Endodermal cell (in vitro differentiated cells): ENCODE results near the gene SDC4. TPM values are rescaled to one million over a fixed set of nuclear protein-coding genes. Genes with fewer than 3 reads are reported as not detected.

Source experiments
- DNase-seq: peaks from one replicate; pipeline ENCODE4 v3.0.0-alpha.2; 2017
- H3K27ac ChIP-seq: 2 replicates; pipeline ENCODE4 v1.5.1; 2013; ENCODE audit warnings: mild to moderate bottlenecking, low read depth, low read length, moderate library complexity
- H3K27me3 ChIP-seq: 2 replicates; pipeline ENCODE4 v1.6.1; 2013; ENCODE audit warnings: mild to moderate bottlenecking, low read length, moderate library complexity; ENCODE audit not compliant: insufficient read depth, control insufficient read depth, poor library complexity, severe bottlenecking
- H3K36me3 ChIP-seq: 2 replicates; pipeline ENCODE4 v1.7.0; 2013; ENCODE audit warnings: mild to moderate bottlenecking, low read length, moderate library complexity; ENCODE audit not compliant: control insufficient read depth, insufficient read depth
- H3K4me1 ChIP-seq: one replicate; pipeline ENCODE4 v1.7.0; 2013; ENCODE audit warnings: low read length; ENCODE audit not compliant: control insufficient read depth, insufficient read depth
- H3K4me3 ChIP-seq: 2 replicates; pipeline ENCODE4 v1.5.1; 2013; ENCODE audit warnings: mild to moderate bottlenecking, low read length, moderate library complexity
- H3K9ac ChIP-seq: 2 replicates; pipeline ENCODE4 v1.6.1; 2013; ENCODE audit warnings: mild to moderate bottlenecking, low read length, moderate library complexity; ENCODE audit not compliant: poor library complexity, severe bottlenecking; ENCODE audit errors: extremely low read depth
- H3K9me3 ChIP-seq: 2 replicates; pipeline ENCODE4 v1.6.1; 2013; ENCODE audit warnings: mild to moderate bottlenecking, low read length, moderate library complexity; ENCODE audit not compliant: control insufficient read depth
- H3K27ac Mint-ChIP-seq: 2 replicates; pipeline ENCODE4 v1.8.0; 2020; ENCODE audit warnings: mixed read lengths
- H3K27me3 Mint-ChIP-seq: 2 replicates; pipeline ENCODE4 v1.8.0; 2021; ENCODE audit warnings: mild to moderate bottlenecking, mixed read lengths; ENCODE audit not compliant: insufficient read depth
- H3K36me3 Mint-ChIP-seq: 2 replicates; pipeline ENCODE4 v1.8.0; 2020; ENCODE audit warnings: low read depth, mixed read lengths
- H3K4me1 Mint-ChIP-seq: 2 replicates; pipeline ENCODE4 v1.8.0; 2020; ENCODE audit warnings: mixed read lengths
- H3K4me3 Mint-ChIP-seq: 2 replicates; pipeline ENCODE4 v1.8.0; 2020; ENCODE audit warnings: mild to moderate bottlenecking, moderate library complexity, mixed read lengths
- H3K9me3 Mint-ChIP-seq: 2 replicates; pipeline ENCODE4 v1.8.0; 2020; ENCODE audit warnings: mild to moderate bottlenecking, mixed read lengths
- WGBS, 2 experiments: methylation state at CpG; one replicate each; pipeline versions ENCODE4 v1.1.5 to v1.1.7; 2013; ENCODE audit warnings: missing lambda C conversion rate in 2 of 2, mixed read lengths in 1 of 2; ENCODE audit not compliant: insufficient coverage in 1 of 2, insufficient read length in 1 of 2; 5-methylcytosine and 5-hydroxymethylcytosine counted together
- long read RNA-seq, 4 experiments: library from polyadenylated mRNA in 2 of 4; library from RNA in 1 of 4; library from capped mRNA in 1 of 4; stranded (forward) in 3 of 4; unstranded in 1 of 4; transcript quantifications; one replicate each; pipeline ENCODE4 v2.0.0, GENCODE V29; 2020 to 2021; ENCODE audit warnings: inconsistent platforms in 1 of 4
- polyA plus RNA-seq, 2 experiments: library from polyadenylated mRNA; stranded (reverse); fragments of 50-300 nt; gene quantifications; one replicate each; pipeline ENCODE4 v1.2.3, GENCODE V29; 2013
- total RNA-seq, 2 donors: library from RNA; stranded (reverse); fragmentation: NEBNext Ultra II Directional in 1 of 2; extraction: Animal tissue kit (Norgen Biotek cat#: 25700) in 1 of 2; gene quantifications; 2 replicates in 1 of 2; 3 replicates in 1 of 2; pipeline ENCODE4 v1.2.1, GENCODE V29; 2021
- TF ChIP-seq, protein P1 (sequence below): fragments of 200-600 bp; sonication (generic); conservative IDR thresholded peaks from 2 replicates; pipeline ENCODE4 v1.5.0; 2021; ENCODE audit warnings: antibody characterized with exemption, mild to moderate bottlenecking

Gene SDC4, protein sequence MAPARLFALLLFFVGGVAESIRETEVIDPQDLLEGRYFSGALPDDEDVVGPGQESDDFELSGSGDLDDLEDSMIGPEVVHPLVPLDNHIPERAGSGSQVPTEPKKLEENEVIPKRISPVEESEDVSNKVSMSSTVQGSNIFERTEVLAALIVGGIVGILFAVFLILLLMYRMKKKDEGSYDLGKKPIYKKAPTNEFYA
- 100 to 1,000 TPM in 1 of 2 donors, 10 to 100 TPM in 1; 78.0 to 118 TPM for total RNA-seq
- polyA plus RNA-seq (2013, experiment 1 of 2): 34.2 TPM
- polyA plus RNA-seq (2013, experiment 2 of 2): 32.7 TPM
- long read RNA-seq, experiment 1, transcript SDC4-201 (5 exons, 2,613 nt): major isoform, 15 of 43 reads
- long read RNA-seq, experiment 1, partial matches to known transcripts: 1 of 43 reads
- long read RNA-seq, experiment 1, other reads (novel, unspliced or antisense): 27 of 43 reads
- long read RNA-seq, experiment 2, transcript SDC4-201 (5 exons, 2,613 nt): major isoform, 87 of 117 reads
- long read RNA-seq, experiment 2, partial matches to known transcripts: 4 of 117 reads
- long read RNA-seq, experiment 2, other reads (novel, unspliced or antisense): 26 of 117 reads
- long read RNA-seq, experiment 3, transcript SDC4-201 (5 exons, 2,613 nt): major isoform, 99 of 108 reads
- long read RNA-seq, experiment 3, partial matches to known transcripts: 6 of 108 reads
- long read RNA-seq, experiment 3, other reads (novel, unspliced or antisense): 3 of 108 reads
- long read RNA-seq, experiment 4, transcript SDC4-201 (5 exons, 2,613 nt): major isoform, 67 of 109 reads
- long read RNA-seq, experiment 4, partial matches to known transcripts: 1 of 109 reads
- long read RNA-seq, experiment 4, other reads (novel, unspliced or antisense): 41 of 109 reads

DNA sequence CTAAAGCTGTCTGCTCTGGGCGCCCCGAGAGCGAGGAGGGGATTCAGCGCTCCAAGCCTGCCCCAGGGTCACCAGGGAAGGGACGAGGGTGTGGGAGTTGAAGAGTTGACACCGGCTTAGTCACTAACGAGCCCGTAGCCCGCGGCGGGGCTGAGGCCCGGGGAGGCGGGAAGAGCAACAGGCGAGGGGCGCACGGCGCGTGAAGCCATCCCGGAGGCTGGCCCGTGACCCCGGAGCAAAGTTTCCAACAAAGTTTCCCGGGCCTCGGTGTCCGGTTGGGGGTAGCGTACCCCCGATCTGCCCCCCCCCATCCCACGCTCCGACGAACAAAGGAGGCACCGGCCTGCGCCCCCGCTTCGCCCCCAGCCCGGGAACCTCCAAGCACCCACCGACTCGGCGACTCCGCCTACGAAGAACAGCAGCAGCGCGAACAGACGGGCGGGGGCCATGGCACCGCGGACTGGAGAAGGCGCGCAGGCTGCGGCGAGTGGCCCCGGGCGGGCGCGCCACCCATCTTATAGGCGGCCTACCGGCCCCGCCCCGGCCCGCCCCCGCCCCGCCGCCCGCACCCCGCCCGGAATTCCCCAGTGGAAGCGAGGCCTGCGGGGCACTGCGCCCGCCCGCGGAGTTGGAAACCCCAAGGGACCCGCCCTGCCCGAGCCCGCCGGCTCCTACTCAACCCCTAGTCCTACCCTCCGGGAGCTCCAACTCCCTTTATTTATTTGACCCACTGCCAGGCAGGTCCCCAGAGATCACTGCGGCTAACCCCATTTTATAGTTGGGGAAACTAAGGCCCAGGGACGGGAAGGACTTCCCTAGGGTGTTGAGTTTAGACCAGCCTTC lies at the start of gene SDC4:
TSS of gene SDC4 (minus strand) at position 489 of the 843 bp plus-strand sequence. CDS start at position 449, 40 bp downstream.
- H3K9me3 ChIP-seq: no peaks in the 10 kb centered on the region
- Mint-ChIP-seq H3K4me3 (peak within 1 kb of the TSS; percentile 86), H3K36me3 (no peaks in the 10 kb centered on the region), H3K27ac (peak within 1 kb of the TSS; percentile 87), H3K9me3 (no peaks in the 10 kb centered on the region), H3K4me1 (peaks cover 46% of the 10 kb centered on the region), H3K27me3 (no peaks in the 10 kb centered on the region)
- no peaks in the 10 kb centered on the region for H3K36me3 ChIP-seq
- WGBS, 2 experiments: 4 to 7% methylated on average over 24 to 71 of the region's 77 CpGs
- peak within 1 kb of the TSS; percentile 79 for H3K9ac ChIP-seq
- no peak within 1 kb of the TSS for H3K27ac ChIP-seq
- H3K27me3 ChIP-seq: no peaks in the 10 kb centered on the region
- TF ChIP-seq, protein P1, sequence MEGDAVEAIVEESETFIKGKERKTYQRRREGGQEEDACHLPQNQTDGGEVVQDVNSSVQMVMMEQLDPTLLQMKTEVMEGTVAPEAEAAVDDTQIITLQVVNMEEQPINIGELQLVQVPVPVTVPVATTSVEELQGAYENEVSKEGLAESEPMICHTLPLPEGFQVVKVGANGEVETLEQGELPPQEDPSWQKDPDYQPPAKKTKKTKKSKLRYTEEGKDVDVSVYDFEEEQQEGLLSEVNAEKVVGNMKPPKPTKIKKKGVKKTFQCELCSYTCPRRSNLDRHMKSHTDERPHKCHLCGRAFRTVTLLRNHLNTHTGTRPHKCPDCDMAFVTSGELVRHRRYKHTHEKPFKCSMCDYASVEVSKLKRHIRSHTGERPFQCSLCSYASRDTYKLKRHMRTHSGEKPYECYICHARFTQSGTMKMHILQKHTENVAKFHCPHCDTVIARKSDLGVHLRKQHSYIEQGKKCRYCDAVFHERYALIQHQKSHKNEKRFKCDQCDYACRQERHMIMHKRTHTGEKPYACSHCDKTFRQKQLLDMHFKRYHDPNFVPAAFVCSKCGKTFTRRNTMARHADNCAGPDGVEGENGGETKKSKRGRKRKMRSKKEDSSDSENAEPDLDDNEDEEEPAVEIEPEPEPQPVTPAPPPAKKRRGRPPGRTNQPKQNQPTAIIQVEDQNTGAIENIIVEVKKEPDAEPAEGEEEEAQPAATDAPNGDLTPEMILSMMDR: no peak
- H3K4me1 ChIP-seq: peaks cover 30% of the 10 kb centered on the region
- peak within 1 kb of the TSS; percentile 95 for H3K4me3 ChIP-seq
- peak; percentile 81 for DNase-seq

DNA sequence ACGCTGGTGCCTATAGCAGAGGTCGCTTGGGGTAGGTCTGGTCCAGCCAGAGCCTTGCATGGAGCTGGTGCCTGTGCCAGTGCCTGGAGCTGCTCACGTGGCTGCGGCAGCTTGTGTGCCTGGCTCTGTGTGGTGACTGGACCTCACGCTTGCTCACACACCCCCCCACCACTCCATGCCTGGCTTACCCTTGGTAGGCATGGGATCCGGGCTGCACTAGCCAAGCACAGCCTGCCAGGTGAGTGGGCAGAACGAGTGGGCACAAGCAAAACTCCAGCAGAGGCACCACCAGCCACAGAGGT lies 46.8 kb upstream of the SDC4 start:
- H3K36me3 Mint-ChIP-seq: peaks cover 6% of the 10 kb centered on the region
- H3K4me1 ChIP-seq: no peaks in the 10 kb centered on the region
- H3K9me3 Mint-ChIP-seq: peaks cover 15% of the 10 kb centered on the region
- peaks cover 10% of the 10 kb centered on the region for H3K27me3 Mint-ChIP-seq
- no peaks in the 10 kb centered on the region for H3K4me1 Mint-ChIP-seq
- H3K27ac Mint-ChIP-seq: no peak overlapping the region
- H3K27ac ChIP-seq: no peak overlapping the region
- 92 to 93% methylated on average over 2 to 7 of the region's 7 CpGs for WGBS, 2 experiments
- no peak overlapping the region for H3K4me3 Mint-ChIP-seq
- TF ChIP-seq, protein P1: no peak
- H3K36me3 ChIP-seq: no peaks in the 10 kb centered on the region
- H3K4me3 ChIP-seq: no peak overlapping the region
- H3K9me3 ChIP-seq: peaks cover 23% of the 10 kb centered on the region
- no peak overlapping the region for H3K9ac ChIP-seq
- no peaks in the 10 kb centered on the region for H3K27me3 ChIP-seq
- DNase-seq: no peak
